WTC11 (cell line): ENCODE data around the gene TRIM47. TPM values are rescaled to one million over a fixed set of nuclear protein-coding genes. Genes with fewer than 3 reads are reported as not detected.
"Not testable (repeated sequence)": the region's sequence is repeated elsewhere in the genome, so short reads cannot be mapped to it uniquely, and the experiment has no call there.

Source experiments
- ATAC-seq: fragments of 200-7000 bp; cut with Tn5 transposase; 2 replicates; pipeline ENCODE4 v1.10.0; 2021; ENCODE audit warnings: mild to moderate bottlenecking, moderate library complexity
- CTCF ChIA-PET: fragments of 300-600 bp; sonication (Branson Sonifier 250); formaldehyde crosslinking; loops from one replicate; lab custom pipeline; 2021; ENCODE audit warnings: antibody characterized with exemption; lab: Charles Lee
- POLR2A ChIA-PET: fragments of 350-600 bp; sonication (Branson Sonifier 250); formaldehyde crosslinking; loops from one replicate; lab custom pipeline; 2021; ENCODE audit warnings: antibody characterized with exemption; lab: Charles Lee
- DNase-seq: peaks from one replicate; pipeline ENCODE4 v3.0.0; 2021; ENCODE audit warnings: low spot score
- H3K27ac Mint-ChIP-seq: 2 replicates; pipeline ENCODE4 v1.8.0; 2021; ENCODE audit warnings: mixed read lengths
- H3K27me3 Mint-ChIP-seq: 2 replicates; pipeline ENCODE4 v1.8.0; 2021; ENCODE audit warnings: low read depth, mild to moderate bottlenecking, moderate library complexity, mixed read lengths
- H3K36me3 Mint-ChIP-seq: 2 replicates; pipeline ENCODE4 v1.8.0; 2021; ENCODE audit warnings: mixed read lengths
- H3K4me1 Mint-ChIP-seq: 2 replicates; pipeline ENCODE4 v1.8.0; 2022; ENCODE audit warnings: mixed read lengths
- H3K4me3 Mint-ChIP-seq: 2 replicates; pipeline ENCODE4 v1.8.0; 2021; ENCODE audit warnings: mild to moderate bottlenecking, moderate library complexity, mixed read lengths
- H3K9me3 Mint-ChIP-seq: 2 replicates; pipeline ENCODE4 v1.8.0; 2021; ENCODE audit warnings: mixed read lengths
- CBFB ChIP-seq: sonication (generic); formaldehyde crosslinking; IDR thresholded peaks from 2 replicates; pipeline ENCODE4 v1.8.1; 2022; ENCODE audit warnings: mild to moderate bottlenecking, low read depth, missing genetic modification reagents
- CREB1 ChIP-seq: sonication (generic); formaldehyde crosslinking; IDR thresholded peaks from 2 replicates; pipeline ENCODE4 v1.8.0; 2023; ENCODE audit warnings: mild to moderate bottlenecking, missing genetic modification reagents
- FOXJ3 ChIP-seq: sonication (generic); formaldehyde crosslinking; IDR thresholded peaks from 2 replicates; pipeline ENCODE4 v1.9.0; 2021; ENCODE audit warnings: missing genetic modification reagents, mild to moderate bottlenecking, borderline replicate concordance
- GABPB1 ChIP-seq: sonication (generic); formaldehyde crosslinking; IDR thresholded peaks from 2 replicates; pipeline ENCODE4 v1.8.1; 2023; ENCODE audit warnings: mild to moderate bottlenecking, missing genetic modification reagents
- GTF2I ChIP-seq: fragments of 250-450 bp; sonication (Bioruptor Pico); conservative IDR thresholded peaks from 2 replicates; pipeline ENCODE4 v1.4.0; 2021; ENCODE audit warnings: mild to moderate bottlenecking
- MXD4 ChIP-seq: fragments of 250-450 bp; sonication (Bioruptor Pico); IDR thresholded peaks from 2 replicates; pipeline ENCODE4 v1.8.0; 2021; ENCODE audit warnings: mild to moderate bottlenecking, moderate library complexity, borderline replicate concordance
- NFYB ChIP-seq: sonication (generic); formaldehyde crosslinking; conservative IDR thresholded peaks from 2 replicates; pipeline ENCODE4 v1.8.0; 2022; ENCODE audit warnings: low read depth, missing genetic modification reagents
- NR3C1 ChIP-seq: sonication (generic); formaldehyde crosslinking; conservative IDR thresholded peaks from 2 replicates; pipeline ENCODE4 v1.8.1; 2023; ENCODE audit warnings: low read depth, mild to moderate bottlenecking, missing genetic modification reagents
- SMAD3 ChIP-seq: sonication (generic); formaldehyde crosslinking; IDR thresholded peaks from 2 replicates; pipeline ENCODE4 v1.8.0; 2022; ENCODE audit warnings: missing genetic modification reagents, mild to moderate bottlenecking, borderline replicate concordance
- SMAD4 ChIP-seq: sonication (generic); formaldehyde crosslinking; IDR thresholded peaks from 2 replicates; pipeline ENCODE4 v1.8.0; 2022; ENCODE audit warnings: mild to moderate bottlenecking, missing genetic modification reagents
- SOX15 ChIP-seq: fragments of 250-450 bp; sonication (Bioruptor Pico); IDR thresholded peaks from 2 replicates; pipeline ENCODE4 v1.9.0; 2021; ENCODE audit warnings: mild to moderate bottlenecking
- TEAD1 ChIP-seq: sonication (generic); formaldehyde crosslinking; IDR thresholded peaks from 2 replicates; pipeline ENCODE4 v1.8.0; 2022; ENCODE audit warnings: mild to moderate bottlenecking, missing genetic modification reagents
- ZNF219 ChIP-seq: sonication (generic); formaldehyde crosslinking; IDR thresholded peaks from 2 replicates; pipeline ENCODE4 v1.8.0; 2023; ENCODE audit warnings: missing genetic modification reagents, mild to moderate bottlenecking, borderline replicate concordance
- total RNA-seq: library from RNA; stranded (reverse); gene quantifications from 3 replicates; pipeline ENCODE4 v1.2.3, GENCODE V29; 2021
- TF ChIP-seq, protein P1 (sequence below): sonication (generic); formaldehyde crosslinking; IDR thresholded peaks from 2 replicates; pipeline ENCODE4 v1.8.1; 2023; ENCODE audit warnings: mild to moderate bottlenecking, missing genetic modification reagents
- TF ChIP-seq, protein P2 (sequence below): sonication (generic); formaldehyde crosslinking; conservative IDR thresholded peaks from 2 replicates; pipeline ENCODE4 v1.8.1; 2023; ENCODE audit warnings: mild to moderate bottlenecking, low read depth, missing genetic modification reagents, moderate library complexity
- TF ChIP-seq, protein P3 (sequence below): fragments of 250-450 bp; sonication (Bioruptor Pico); IDR thresholded peaks from 2 replicates; pipeline ENCODE4 v1.9.0; 2021; ENCODE audit warnings: mild to moderate bottlenecking
- TF ChIP-seq, protein P4 (sequence below): fragments of 250-450 bp; sonication (Bioruptor Pico); conservative IDR thresholded peaks from 2 replicates; pipeline ENCODE4 v1.9.0; 2021; ENCODE audit warnings: mild to moderate bottlenecking

Gene TRIM47
- total RNA-seq, 1 experiment from 2014 or later: 10.0 TPM

DNA sequence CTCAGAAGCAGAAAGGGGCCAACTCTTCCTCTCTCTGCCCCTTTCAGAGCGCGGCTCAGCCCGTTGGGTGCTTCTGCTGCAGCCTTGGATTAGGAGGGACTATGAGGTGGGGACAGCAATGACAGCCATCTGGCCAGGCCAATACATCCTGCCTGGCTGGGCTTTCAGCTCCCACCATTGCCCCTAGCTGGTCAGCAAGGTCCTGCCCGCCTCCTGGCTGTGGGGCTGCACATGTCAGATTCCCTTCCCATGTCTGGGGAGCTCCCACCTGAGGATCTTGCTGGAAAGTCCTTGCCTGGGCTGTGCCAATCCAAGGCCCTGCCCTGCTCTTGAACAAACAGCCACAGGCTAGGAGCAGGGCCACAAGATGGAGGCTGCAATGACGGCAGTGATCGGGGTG, 10.1 kb upstream of the TRIM47 start:
- DNase-seq (no peak), ATAC-seq (peak; percentile 53)
- Mint-ChIP-seq H3K27me3 (no peaks in the 10 kb centered on the region), H3K4me3 (no peak overlapping the region), H3K4me1 (no peaks in the 10 kb centered on the region), H3K27ac (no peak overlapping the region; the same call in 1 of the 2 replicates), H3K9me3 (no peaks in the 10 kb centered on the region), H3K36me3 (peaks cover 7% of the 10 kb centered on the region; the same call in 1 of the 2 replicates)
- no peak for TF ChIP-seq TEAD1 (CRISPR knock-in tag)
- peak; percentile 41; the same call in 1 of the 2 replicates for TF ChIP-seq NFYB
- ChIA-PET POLR2A (no interaction called here), CTCF (interaction anchor here (0.6 to 2.7 kb wide), 10 partner anchors 9 to 117 kb away, joined by 3 to 16 read pairs (median 4); partner anchors contain the start of genes CDK3, MRPL38, TRIM47 and TRIM65)

DNA sequence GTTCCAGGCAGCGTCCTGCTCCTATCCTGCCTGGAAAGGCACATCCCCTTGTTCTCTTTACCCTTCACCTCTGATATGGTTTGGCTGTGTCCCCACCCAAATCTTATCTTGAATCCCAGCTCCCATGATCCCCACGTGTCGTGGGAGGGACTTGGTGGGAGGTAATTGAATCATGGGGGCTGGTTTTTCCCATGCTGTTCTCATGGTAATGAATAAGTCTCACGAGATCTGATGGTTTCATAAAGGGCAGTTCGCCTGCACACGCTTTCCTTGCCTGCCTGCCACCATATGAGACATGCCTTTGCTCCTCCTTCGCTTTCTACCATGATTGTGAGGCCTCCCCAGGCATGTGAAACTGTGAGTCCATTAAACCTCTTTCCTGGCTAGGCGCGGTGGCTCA, 7.5 kb upstream of the TRIM47 start:
- CTCF ChIA-PET, H3K4me1 Mint-ChIP-seq, H3K36me3 Mint-ChIP-seq, ATAC-seq, DNase-seq, H3K27ac Mint-ChIP-seq, H3K4me3 Mint-ChIP-seq, H3K9me3 Mint-ChIP-seq, H3K27me3 Mint-ChIP-seq: not testable (repeated sequence)
- POLR2A ChIA-PET: interaction anchor here (0.7 to 1.0 kb wide), 2 partner anchors 11 to 20 kb away, joined by 3 read pairs; partner anchors contain the start of gene TRIM65

DNA sequence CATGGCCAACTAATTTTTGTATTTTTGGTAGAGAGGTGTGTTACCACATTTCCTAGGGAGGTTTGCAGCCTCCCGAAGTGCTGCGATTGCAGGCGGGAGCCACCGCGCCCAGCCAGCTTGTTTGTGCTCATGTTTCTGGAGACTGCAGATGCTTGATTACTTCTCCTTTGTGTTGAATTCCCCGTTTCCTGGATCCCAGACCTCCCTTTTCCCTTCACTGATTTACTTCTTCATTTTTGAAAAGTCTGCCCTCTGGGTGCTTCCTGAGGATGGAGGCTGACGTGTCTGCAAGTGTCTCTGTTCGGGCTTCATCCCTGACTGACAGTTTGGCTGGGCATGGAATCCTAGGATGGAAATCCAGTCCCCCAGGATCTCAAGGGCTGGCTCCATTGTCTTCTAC, 7.0 kb upstream of the TRIM47 start:
- Mint-ChIP-seq H3K27ac (no peak overlapping the region), H3K9me3 (no peaks in the 10 kb centered on the region)
- TF ChIP-seq SOX15 (CRISPR knock-in tag) (no peak), FOXJ3 (no peak), CBFB (CRISPR knock-in tag) (no peak), CREB1 (no peak), SMAD3 (CRISPR knock-in tag) (no peak), SMAD4 (CRISPR knock-in tag) (no peak), NR3C1 (CRISPR knock-in tag) (no peak)
- TF ChIP-seq, protein P1, sequence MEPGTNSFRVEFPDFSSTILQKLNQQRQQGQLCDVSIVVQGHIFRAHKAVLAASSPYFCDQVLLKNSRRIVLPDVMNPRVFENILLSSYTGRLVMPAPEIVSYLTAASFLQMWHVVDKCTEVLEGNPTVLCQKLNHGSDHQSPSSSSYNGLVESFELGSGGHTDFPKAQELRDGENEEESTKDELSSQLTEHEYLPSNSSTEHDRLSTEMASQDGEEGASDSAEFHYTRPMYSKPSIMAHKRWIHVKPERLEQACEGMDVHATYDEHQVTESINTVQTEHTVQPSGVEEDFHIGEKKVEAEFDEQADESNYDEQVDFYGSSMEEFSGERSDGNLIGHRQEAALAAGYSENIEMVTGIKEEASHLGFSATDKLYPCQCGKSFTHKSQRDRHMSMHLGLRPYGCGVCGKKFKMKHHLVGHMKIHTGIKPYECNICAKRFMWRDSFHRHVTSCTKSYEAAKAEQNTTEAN (CRISPR knock-in tag): no peak
- TF ChIP-seq, protein P2, sequence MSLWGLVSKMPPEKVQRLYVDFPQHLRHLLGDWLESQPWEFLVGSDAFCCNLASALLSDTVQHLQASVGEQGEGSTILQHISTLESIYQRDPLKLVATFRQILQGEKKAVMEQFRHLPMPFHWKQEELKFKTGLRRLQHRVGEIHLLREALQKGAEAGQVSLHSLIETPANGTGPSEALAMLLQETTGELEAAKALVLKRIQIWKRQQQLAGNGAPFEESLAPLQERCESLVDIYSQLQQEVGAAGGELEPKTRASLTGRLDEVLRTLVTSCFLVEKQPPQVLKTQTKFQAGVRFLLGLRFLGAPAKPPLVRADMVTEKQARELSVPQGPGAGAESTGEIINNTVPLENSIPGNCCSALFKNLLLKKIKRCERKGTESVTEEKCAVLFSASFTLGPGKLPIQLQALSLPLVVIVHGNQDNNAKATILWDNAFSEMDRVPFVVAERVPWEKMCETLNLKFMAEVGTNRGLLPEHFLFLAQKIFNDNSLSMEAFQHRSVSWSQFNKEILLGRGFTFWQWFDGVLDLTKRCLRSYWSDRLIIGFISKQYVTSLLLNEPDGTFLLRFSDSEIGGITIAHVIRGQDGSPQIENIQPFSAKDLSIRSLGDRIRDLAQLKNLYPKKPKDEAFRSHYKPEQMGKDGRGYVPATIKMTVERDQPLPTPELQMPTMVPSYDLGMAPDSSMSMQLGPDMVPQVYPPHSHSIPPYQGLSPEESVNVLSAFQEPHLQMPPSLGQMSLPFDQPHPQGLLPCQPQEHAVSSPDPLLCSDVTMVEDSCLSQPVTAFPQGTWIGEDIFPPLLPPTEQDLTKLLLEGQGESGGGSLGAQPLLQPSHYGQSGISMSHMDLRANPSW (CRISPR knock-in tag): no peak

DNA sequence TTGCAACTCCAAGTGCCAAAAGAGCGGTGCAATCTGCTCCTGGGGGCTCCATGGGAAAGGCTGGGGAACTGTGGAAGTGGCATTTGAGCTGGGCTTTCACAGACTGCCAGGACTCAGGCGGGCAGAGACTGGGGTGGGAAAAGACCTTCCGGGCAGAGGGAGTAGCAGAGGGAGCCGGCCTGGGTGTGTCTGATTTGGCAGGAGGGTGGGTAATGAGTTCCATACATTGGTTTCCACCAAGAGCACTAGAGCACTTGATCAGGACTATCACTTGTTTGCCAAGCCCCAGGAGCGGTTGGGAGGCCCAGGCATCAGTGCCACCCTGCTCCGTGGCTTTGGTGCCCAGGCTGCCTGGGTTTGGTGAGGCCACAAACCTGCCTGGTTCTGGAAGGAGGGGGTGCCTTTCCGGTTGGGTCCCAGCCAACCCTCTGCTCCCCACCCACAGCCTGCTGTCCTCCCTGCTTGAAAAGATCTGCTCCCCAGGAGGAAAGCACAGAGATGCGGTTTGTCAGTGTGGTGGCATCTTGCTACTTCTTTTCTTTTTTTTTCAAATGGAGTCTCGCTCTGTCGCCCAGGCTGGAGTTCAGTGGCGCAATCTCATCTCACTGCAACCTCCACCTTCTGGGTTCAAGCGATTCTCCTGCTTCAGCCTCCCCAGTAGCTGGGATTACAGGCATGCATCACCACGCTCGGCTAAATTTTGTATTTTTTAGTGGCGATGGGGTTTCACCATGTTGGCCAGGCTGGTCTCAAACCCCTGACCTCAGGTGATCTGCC, 3.5 kb upstream of the TRIM47 start:
- Mint-ChIP-seq H3K27ac (no peak overlapping the region), H3K9me3 (no peaks in the 10 kb centered on the region), H3K4me1 (peaks cover 6% of the 10 kb centered on the region), H3K36me3 (no peaks in the 10 kb centered on the region), H3K4me3 (no peak overlapping the region), H3K27me3 (peaks cover 33% of the 10 kb centered on the region)
- POLR2A ChIA-PET: no interaction called here
- ATAC-seq (no peak), DNase-seq (no peak)
- TF ChIP-seq GTF2I: no peak
- TF ChIP-seq SOX15 (CRISPR knock-in tag): no peak
- TF ChIP-seq GABPB1 (CRISPR knock-in tag): no peak
- TF ChIP-seq, protein P3, sequence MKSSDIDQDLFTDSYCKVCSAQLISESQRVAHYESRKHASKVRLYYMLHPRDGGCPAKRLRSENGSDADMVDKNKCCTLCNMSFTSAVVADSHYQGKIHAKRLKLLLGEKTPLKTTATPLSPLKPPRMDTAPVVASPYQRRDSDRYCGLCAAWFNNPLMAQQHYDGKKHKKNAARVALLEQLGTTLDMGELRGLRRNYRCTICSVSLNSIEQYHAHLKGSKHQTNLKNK: no peak
- TF ChIP-seq ZNF219 (CRISPR knock-in tag): no peak
- no peak for TF ChIP-seq MXD4 (CRISPR knock-in tag)
- TF ChIP-seq, protein P4, sequence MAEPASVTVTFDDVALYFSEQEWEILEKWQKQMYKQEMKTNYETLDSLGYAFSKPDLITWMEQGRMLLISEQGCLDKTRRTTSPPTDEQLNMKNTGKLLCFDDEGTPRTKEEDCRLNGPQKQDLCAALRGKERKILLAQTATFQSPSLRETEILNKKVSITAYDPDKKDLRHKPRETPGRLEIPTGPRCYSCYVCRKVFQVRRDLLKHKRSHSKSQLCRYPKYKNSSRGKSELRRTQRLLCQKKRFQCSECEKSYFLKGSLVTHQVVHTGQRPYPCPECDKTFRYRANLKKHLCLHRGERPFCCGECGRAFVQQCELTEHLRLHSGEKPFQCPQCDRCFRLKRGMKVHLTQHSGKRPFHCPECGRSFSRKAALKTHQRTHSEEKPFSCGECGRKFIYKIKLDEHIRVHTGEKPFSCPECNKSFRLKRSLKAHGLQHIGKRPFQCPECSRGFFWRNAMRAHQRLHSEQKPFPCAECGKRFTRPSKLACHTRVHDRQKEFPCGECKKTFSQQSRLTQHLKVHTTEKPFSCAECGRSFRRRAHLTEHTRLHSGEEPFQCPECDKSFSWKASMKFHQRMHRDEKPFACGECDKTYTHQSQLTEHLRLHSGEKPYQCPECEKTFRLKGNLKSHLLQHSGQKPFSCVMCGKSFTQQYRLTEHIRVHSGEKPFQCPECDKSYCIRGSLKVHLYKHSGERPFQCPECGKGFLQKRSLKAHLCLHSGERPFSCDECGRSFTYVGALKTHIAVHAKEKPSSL (CRISPR knock-in tag): no peak
- CTCF ChIA-PET: interaction anchor here (0.7 to 5.0 kb wide), 6 partner anchors 12 to 603 kb away, joined by 3 to 42 read pairs (median 4); partner anchors contain the start of gene MRPL38

More for the DNA sequence above, 7.0 kb upstream of the TRIM47 start:
- no peaks in the 10 kb centered on the region for H3K4me1 Mint-ChIP-seq
- DNase-seq (no peak), ATAC-seq (no peak)
- ChIA-PET POLR2A (interaction anchor here (1.0 kb wide), 1 partner anchor 11 kb away, joined by 3 read pairs; the partner anchor contains the start of gene TRIM65), CTCF (no interaction called here)
- H3K4me3 Mint-ChIP-seq: no peak overlapping the region
- peaks cover 5% of the 10 kb centered on the region; the same call in 1 of the 2 replicates for H3K36me3 Mint-ChIP-seq
- peaks cover 5% of the 10 kb centered on the region for H3K27me3 Mint-ChIP-seq
